HFF-Myc (cell line): ENCODE data around the gene GMDS.

Experiments
- DNase-seq: peaks from one replicate; pipeline ENCODE4 v3.0.0-alpha.2; 2011; ENCODE audit warnings: low read depth; ENCODE audit errors: extremely low read depth
- H3K4me3 ChIP-seq: replicated peaks from 2 replicates; pipeline ENCODE4 v1.5.1; 2011; ENCODE audit warnings: low read depth, mild to moderate bottlenecking, control low read depth, low read length
- TF ChIP-seq, protein P1 (sequence below): IDR thresholded peaks from 2 replicates; pipeline ENCODE4 v1.5.1; 2012; ENCODE audit warnings: mild to moderate bottlenecking, low read depth, low read length, control low read depth; ENCODE audit errors: missing control alignments

Gene GMDS

DNA sequence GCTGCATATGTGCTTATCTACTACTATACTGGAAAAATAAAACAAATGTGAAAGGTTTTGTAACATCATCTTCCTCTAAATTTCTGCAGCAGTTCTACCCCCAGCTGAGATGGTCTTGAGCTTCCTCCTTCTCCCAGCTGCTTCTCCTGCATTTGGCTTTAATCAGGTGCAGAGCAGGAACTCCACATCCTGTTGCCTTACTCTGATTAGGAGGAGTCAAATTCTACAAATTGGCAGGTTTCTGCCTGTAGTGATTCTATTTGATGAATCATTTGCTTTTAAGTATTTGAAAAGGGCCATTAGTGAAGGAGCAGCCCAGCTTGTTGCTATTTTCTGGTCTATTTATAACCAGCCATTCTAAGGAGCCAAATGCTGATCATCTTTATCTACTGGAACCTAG lies 224.5 kb downstream of the GMDS start:
- TF ChIP-seq, protein P1, sequence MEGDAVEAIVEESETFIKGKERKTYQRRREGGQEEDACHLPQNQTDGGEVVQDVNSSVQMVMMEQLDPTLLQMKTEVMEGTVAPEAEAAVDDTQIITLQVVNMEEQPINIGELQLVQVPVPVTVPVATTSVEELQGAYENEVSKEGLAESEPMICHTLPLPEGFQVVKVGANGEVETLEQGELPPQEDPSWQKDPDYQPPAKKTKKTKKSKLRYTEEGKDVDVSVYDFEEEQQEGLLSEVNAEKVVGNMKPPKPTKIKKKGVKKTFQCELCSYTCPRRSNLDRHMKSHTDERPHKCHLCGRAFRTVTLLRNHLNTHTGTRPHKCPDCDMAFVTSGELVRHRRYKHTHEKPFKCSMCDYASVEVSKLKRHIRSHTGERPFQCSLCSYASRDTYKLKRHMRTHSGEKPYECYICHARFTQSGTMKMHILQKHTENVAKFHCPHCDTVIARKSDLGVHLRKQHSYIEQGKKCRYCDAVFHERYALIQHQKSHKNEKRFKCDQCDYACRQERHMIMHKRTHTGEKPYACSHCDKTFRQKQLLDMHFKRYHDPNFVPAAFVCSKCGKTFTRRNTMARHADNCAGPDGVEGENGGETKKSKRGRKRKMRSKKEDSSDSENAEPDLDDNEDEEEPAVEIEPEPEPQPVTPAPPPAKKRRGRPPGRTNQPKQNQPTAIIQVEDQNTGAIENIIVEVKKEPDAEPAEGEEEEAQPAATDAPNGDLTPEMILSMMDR = no peak
- DNase-seq = peak; percentile 82
- H3K4me3 ChIP-seq = no peak overlapping the region

DNA sequence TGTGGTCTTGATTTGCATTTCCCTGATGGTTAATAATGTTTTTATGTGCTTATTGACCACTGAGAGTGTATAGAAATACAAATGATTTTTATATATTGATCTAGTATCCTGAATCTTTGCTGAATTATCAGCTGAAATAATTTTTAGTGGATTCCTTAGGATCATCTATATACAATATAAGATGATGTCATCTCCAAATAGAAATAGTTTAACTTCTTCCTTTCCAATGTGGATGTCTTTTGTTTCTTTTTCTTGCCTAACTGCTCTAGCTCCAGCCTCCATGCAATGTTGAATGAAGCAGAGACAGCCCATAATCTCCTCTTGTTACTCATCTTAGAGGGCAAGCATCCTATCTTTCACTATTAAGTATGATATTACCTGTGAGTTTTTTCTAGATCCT lies 226.4 kb downstream of the GMDS start:
- TF ChIP-seq, protein P1 = no peak
- no peak overlapping the region for H3K4me3 ChIP-seq

DNA sequence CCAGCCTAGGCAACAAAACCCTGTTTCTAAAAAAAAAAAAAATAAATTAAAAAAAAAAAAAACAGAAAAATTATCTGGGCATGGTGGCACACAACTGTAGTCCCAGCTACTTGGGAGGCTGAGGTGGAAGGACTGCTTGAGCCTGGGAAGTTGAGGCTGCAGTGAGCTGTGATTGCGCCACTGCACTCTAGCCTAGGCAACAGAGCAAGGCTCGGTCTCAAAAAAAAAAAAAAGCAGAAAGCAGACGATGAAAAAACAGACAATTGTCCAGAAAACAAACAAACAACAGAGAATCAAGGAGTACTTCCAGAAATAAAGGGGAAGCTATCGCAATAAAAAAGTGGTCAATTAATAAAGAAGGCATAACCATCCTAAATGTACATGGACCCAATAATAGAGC lies 229.4 kb downstream of the GMDS start:
- no peak for DNase-seq
- H3K4me3 ChIP-seq = no peak overlapping the region
- TF ChIP-seq, protein P1 = no peak

More for the DNA sequence above, 226.4 kb downstream of the GMDS start:
- DNase-seq = no peak

DNA sequence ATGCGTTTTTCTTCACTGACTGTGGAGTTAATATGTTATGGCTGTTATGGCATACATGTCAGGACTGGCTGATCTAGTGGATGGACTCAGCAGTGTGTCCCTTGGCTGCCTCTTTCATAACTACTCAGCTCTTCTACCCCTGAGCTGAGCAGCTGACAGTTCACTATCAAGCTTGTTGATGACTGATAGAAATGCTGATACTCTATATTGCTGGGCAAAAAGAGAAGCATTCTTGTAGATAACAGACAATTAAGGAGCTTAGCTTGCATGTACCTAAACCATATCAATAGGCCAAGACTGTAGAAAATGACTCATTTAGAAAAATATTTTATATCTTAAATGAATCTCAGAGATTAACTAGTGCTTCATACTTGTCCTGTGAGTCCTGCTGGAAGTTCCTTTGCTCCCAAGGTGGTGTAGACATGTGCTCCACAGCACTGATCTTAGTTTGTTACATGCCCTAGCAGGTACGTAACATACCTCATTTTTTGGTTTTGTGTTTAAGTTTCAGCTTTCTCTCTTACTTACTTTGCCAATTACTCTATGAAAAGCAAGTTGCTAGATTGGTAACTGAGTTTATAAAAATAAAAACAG lies 236.9 kb downstream of the GMDS start:
- TF ChIP-seq, protein P1 = no peak
- H3K4me3 ChIP-seq = no peak overlapping the region
- no peak for DNase-seq

DNA sequence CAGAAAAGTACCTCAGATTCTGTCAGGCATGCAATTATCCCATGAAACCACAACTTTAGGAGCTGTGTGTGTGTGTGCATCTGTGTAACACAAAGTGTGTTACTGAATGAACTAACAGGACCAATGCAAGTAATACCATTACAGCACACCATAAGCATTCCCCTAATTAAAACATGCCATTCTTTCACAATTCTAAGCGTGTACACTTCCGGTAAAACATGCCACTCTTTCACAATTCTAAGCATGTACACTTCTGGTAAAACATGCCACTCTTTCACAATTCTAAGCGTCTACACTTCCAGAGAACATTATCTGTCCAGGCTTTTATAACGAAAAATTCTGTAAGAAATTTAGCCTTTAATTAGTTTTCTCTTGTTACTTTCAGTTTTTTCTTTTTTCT lies 238.2 kb downstream of the GMDS start:
- no peak overlapping the region for H3K4me3 ChIP-seq
- no peak for DNase-seq
- TF ChIP-seq, protein P1 = no peak

DNA sequence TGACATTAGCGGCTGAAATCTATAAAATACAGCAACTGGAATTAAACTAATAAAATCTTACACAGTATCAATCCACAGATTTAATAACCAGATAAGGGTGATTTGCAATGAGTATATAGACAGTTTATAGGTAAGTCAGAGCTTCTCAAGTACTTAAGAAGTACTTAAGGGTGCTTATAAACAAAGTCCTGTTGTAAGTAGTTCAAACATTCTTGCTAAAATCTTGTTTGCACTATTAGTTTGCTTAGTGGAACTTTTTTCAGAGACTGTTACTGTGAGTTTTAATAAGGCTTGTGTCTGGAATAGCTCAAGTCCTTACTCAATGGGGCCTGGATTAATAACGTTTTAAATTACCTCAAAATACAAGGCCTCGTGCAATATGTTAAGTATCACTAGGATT lies 240.5 kb downstream of the GMDS start:
- no peak overlapping the region for H3K4me3 ChIP-seq
- no peak for DNase-seq
- TF ChIP-seq, protein P1 = no peak

DNA sequence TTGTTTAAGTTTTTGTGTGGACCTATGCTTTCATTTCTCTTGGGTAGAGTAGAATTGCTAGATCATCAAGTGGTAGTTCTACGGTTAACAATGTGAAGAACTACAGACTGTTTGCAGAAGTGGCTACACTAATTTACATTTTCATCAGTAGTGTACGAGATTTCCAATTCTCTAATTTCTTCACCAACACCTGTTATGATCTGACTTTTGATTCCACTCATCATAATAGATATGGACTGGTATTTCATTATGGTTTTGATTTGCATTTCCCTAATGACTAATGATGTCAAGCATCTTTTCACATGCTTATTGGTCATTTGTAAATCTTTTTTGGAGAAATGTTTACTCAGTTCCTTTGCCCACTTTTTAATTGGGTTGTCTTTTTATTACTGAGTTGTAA lies 244.4 kb downstream of the GMDS start:
- no peak for DNase-seq
- no peak overlapping the region for H3K4me3 ChIP-seq
- TF ChIP-seq, protein P1 = no peak
